HG02938 (cell line): ENCODE data around the gene MLPH.

ENCODE experiments used
- ATAC-seq: cut with Tn5 transposase; IDR thresholded peaks from one replicate; pipeline ENCODE4 v1.9.1; 2021; ENCODE audit warnings: mild to moderate bottlenecking, moderate library complexity; ENCODE audit not compliant: unreplicated experiment

Gene MLPH

GRCh38 chr2:237540223-237540775, 53.2 kb downstream of the MLPH start:
- ATAC-seq: no peak

GRCh38 chr2:237540823-237541222, 53.8 kb downstream of the MLPH start:
- no peak for ATAC-seq

- ATAC-seq: no peak
Observed at GRCh38 chr2:237541243-237541642, 54.2 kb downstream of the MLPH start.

GRCh38 chr2:237542001-237542704, 55.1 kb downstream of the MLPH start:
- ATAC-seq: no peak

- no peak for ATAC-seq
Observed at GRCh38 chr2:237546040-237546875, 59.2 kb downstream of the MLPH start.

- no peak for ATAC-seq
Observed at GRCh38 chr2:237546876-237547395, 59.9 kb downstream of the MLPH start.

GRCh38 chr2:237547841-237548416, 60.9 kb downstream of the MLPH start:
- ATAC-seq: no peak

- no peak for ATAC-seq
Observed at GRCh38 chr2:237549216-237549615, 62.2 kb downstream of the MLPH start.

GRCh38 chr2:237549643-237550415, 62.8 kb downstream of the MLPH start:
- ATAC-seq: no peak

GRCh38 chr2:237551071-237551574, 64.1 kb downstream of the MLPH start:
- no peak for ATAC-seq

- ATAC-seq: no peak
Observed at GRCh38 chr2:237552908-237553307, 65.9 kb downstream of the MLPH start.

- no peak for ATAC-seq
Observed at GRCh38 chr2:237553948-237554347, 66.9 kb downstream of the MLPH start.

- no peak for ATAC-seq
Observed at GRCh38 chr2:237555560-237555959, 68.5 kb downstream of the MLPH start.

GRCh38 chr2:237556773-237557632, 70.0 kb downstream of the MLPH start:
- peak; percentile 95 for ATAC-seq

- peak; percentile 22 for ATAC-seq
Observed at GRCh38 chr2:237557633-237558015, 70.6 kb downstream of the MLPH start.

GRCh38 chr2:237558961-237559641, 72.0 kb downstream of the MLPH start:
- no peak for ATAC-seq

- ATAC-seq: no peak
Observed at GRCh38 chr2:237561221-237561620, 74.2 kb downstream of the MLPH start.

GRCh38 chr2:237563816-237564215, 76.8 kb downstream of the MLPH start:
- ATAC-seq: no peak
